BJ (cell line): ENCODE measurements around the gene RIPOR2. TPM values are rescaled to one million over a fixed set of nuclear protein-coding genes. Genes with fewer than 3 reads are reported as not detected.
A peak's percentile ranks its signal among the peaks of the same experiment; 100 is the strongest.

ENCODE experiments used
- CTCF ChIA-PET: fragments of 350-600 bp; formaldehyde crosslinking; extraction: SDS; loops from one replicate; lab custom pipeline; 2021; ENCODE audit warnings: antibody characterized with exemption, inconsistent platforms; lab: Yijun Ruan, JAX
- POLR2A ChIA-PET: fragments of 300-600 bp; sonication (Branson Sonifier 250); formaldehyde crosslinking; extraction: SDS; loops from one replicate; lab custom pipeline; 2021; ENCODE audit warnings: antibody characterized with exemption; lab: Charles Lee
- DNase-seq: peaks from one replicate; pipeline ENCODE4 v3.0.0-alpha.2; 2011; ENCODE audit warnings: low read depth
- H3K27me3 ChIP-seq: 2 replicates; pipeline ENCODE4 v1.6.0; 2011; ENCODE audit warnings: low read length; ENCODE audit not compliant: control insufficient read depth, insufficient read depth
- H3K36me3 ChIP-seq: 2 replicates; pipeline ENCODE4 v1.5.1; 2011; ENCODE audit warnings: low read length; ENCODE audit not compliant: control insufficient read depth, insufficient read depth
- H3K4me3 ChIP-seq: 2 replicates; pipeline ENCODE4 v1.5.1; 2011; ENCODE audit warnings: low read depth, mild to moderate bottlenecking, control low read depth, low read length
- CTCF ChIP-seq: IDR thresholded peaks from 2 replicates; pipeline ENCODE4 v1.5.1; 2011; ENCODE audit warnings: low read depth, mild to moderate bottlenecking, control low read depth, inconsistent platforms, low read length, moderate library complexity; ENCODE audit not compliant: insufficient read depth
- polyA plus RNA-seq: library from polyadenylated mRNA; depleted of rRNA; stranded (reverse); fragments of >200 nt; gene quantifications from 2 replicates; pipeline ENCODE4 v1.2.3, GENCODE V29; 2011

Gene RIPOR2
- polyA plus RNA-seq, 1 experiment, result 52.6 TPM

- ChIA-PET POLR2A (interaction anchor here (0.6 kb wide), 1 partner anchor 131 kb away, joined by 6 read pairs; no protein-coding TSS in a partner anchor), CTCF (no interaction called here)
- TF ChIP-seq CTCF, result no peak
- Histone ChIP-seq H3K4me3 (no peak overlapping the region), H3K27me3 (no peaks in the 10 kb centered on the region), H3K36me3 (no peaks in the 10 kb centered on the region)
- no peak for DNase-seq
Observed at GRCh38 chr6:24777227-24777626, 158.5 kb downstream of the RIPOR2 start.

GRCh38 chr6:24775520-24776058, 160.2 kb downstream of the RIPOR2 start:
- TF ChIP-seq CTCF, result no peak
- Histone ChIP-seq H3K4me3 (peak overlapping the region; percentile 83), H3K36me3 (no peaks in the 10 kb centered on the region), H3K27me3 (no peaks in the 10 kb centered on the region)
- POLR2A ChIA-PET, result interaction anchor here (1.0 kb wide), 1 partner anchor 127 kb away, joined by 3 read pairs; no protein-coding TSS in a partner anchor
- CTCF ChIA-PET, result interaction anchor here (1.1 to 1.2 kb wide), 2 partner anchors 48 to 195 kb away, joined by 3 read pairs; no protein-coding TSS in a partner anchor
- DNase-seq, result no peak

GRCh38 chr6:24774696-24775519, 160.9 kb downstream of the RIPOR2 start, which contains the start of gene GMNN:
Gene GMNN (plus strand): TSS chr6:24774937. CDS start chr6:24777247, 2,310 bp downstream.
- ChIA-PET POLR2A (interaction anchor here (1.0 kb wide), 1 partner anchor 128 kb away, joined by 3 read pairs; no protein-coding TSS in a partner anchor), CTCF (interaction anchor here (1.2 to 1.5 kb wide), 3 partner anchors 48 to 194 kb away, joined by 3 to 5 read pairs (median 3); no protein-coding TSS in a partner anchor)
- H3K36me3 ChIP-seq, result no peaks in the 10 kb centered on the region
- no peaks in the 10 kb centered on the region for H3K27me3 ChIP-seq
- peak within 1 kb of the TSS; percentile 83 for H3K4me3 ChIP-seq
- DNase-seq, result peak; percentile 44
- TF ChIP-seq CTCF, result no peak

- CTCF ChIA-PET, result interaction anchor here (6.3 kb wide), 1 partner anchor 186 kb away, joined by 61 read pairs; no protein-coding TSS in a partner anchor
- no peak for DNase-seq
- H3K4me3 ChIP-seq, result no peak overlapping the region
- H3K27me3 ChIP-seq, result no peaks in the 10 kb centered on the region
- POLR2A ChIA-PET, result no interaction called here
- H3K36me3 ChIP-seq, result no peaks in the 10 kb centered on the region
- no peak for TF ChIP-seq CTCF
Observed at GRCh38 chr6:24768361-24768760, 167.4 kb downstream of the RIPOR2 start.
